K562 (cell line): ENCODE measurements around the gene OGFR. TPM values are rescaled to one million over a fixed set of nuclear protein-coding genes. Genes with fewer than 3 reads are reported as not detected.

Experiments used
- CC2D1A ChIP-seq: fragments of 450-650 bp; IDR thresholded peaks from 2 replicates; pipeline ENCODE4 v1.6.1; 2017; ENCODE audit warnings: mild to moderate bottlenecking
- CREB5 ChIP-seq: fragments of 250-450 bp; sonication (Bioruptor Pico); IDR thresholded peaks from 2 replicates; pipeline ENCODE4 v1.5.0; 2020; ENCODE audit warnings: mild to moderate bottlenecking
- NKRF ChIP-seq: fragments of 450-650 bp; IDR thresholded peaks from 2 replicates; pipeline ENCODE4 v1.6.1; 2016; ENCODE audit warnings: borderline replicate concordance
- PRDM10 ChIP-seq: fragments of 450-650 bp; IDR thresholded peaks from 2 replicates; pipeline ENCODE4 v1.6.1; 2018; ENCODE audit not compliant: partially characterized antibody
- RBM25 ChIP-seq: fragments of 200-400 bp; formaldehyde crosslinking; IDR thresholded peaks from 2 replicates; pipeline ENCODE4 v1.6.1; 2018; ENCODE audit warnings: low read length, low read depth, moderate library complexity; ENCODE audit not compliant: severe bottlenecking
- ZNF146 ChIP-seq: IDR thresholded peaks from one replicate; pipeline ENCODE4 v1.6.1; 2018; ENCODE audit warnings: missing compliant biosample characterization; ENCODE audit not compliant: unreplicated experiment
- ZNF224 ChIP-seq: sonication (generic); formaldehyde crosslinking; IDR thresholded peaks from 2 replicates; pipeline ENCODE4 v1.8.0; 2022; ENCODE audit warnings: mild to moderate bottlenecking, missing genetic modification reagents
- ZNF324 ChIP-seq: fragments of 250-450 bp; sonication (Bioruptor Pico); IDR thresholded peaks from 2 replicates; pipeline ENCODE4 v1.4.0; 2020; ENCODE audit warnings: mild to moderate bottlenecking
- polyA plus RNA-seq, 8 experiments: library from polyadenylated mRNA; depleted of rRNA in 4 of 8; stranded (reverse) in 5 of 8; unstranded in 3 of 8; fragments of >200 nt; fragmentation: Nextera tagmentation in 2 of 8; fragmentation: Illumina TruSeq in 1 of 8; extraction: Ambion mirVana in 2 of 8; extraction: Trizol in 1 of 8; gene quantifications; 2 replicates each; pipeline versions ENCODE4 v1.2.1 to v1.2.3, GENCODE V29; 2011 to 2014; ENCODE audit warnings: inconsistent platforms in 1 of 8, missing spikeins in 1 of 8
- total RNA-seq, 7 experiments: library from RNA; depleted of rRNA in 6 of 7; stranded (reverse); fragments of >200 nt in 6 of 7; fragmentation: Illumina TruSeq in 2 of 7; extraction: Trizol in 2 of 7; gene quantifications; 2 replicates each; pipeline versions ENCODE4 v1.2.1 to v1.2.3, GENCODE V29; 2011 to 2021; ENCODE audit warnings: low replicate concordance in 1 of 7

Gene OGFR
- total and polyA plus RNA-seq, 9 of the 15 experiments (the other 6 are each of a cell fraction or from before 2014, with no cell fraction given) = 0.39 to 56.3 (median 17.5) TPM

GRCh38 chr20:62765021-62765420, 39.6 kb upstream of the OGFR start (continued):
- TF ChIP-seq RBM25 (no peak), NKRF (no peak), CC2D1A (no peak), CREB5 (CRISPR knock-in tag) (no peak), ZNF146 (CRISPR knock-in tag) (no peak), PRDM10 (no peak), ZNF324 (CRISPR knock-in tag) (no peak), ZNF224 (no peak)
